Transverse colon (tissue), 4 donors: ENCODE results near the gene MRPS18B. TPM values are rescaled to one million over a fixed set of nuclear protein-coding genes. Genes with fewer than 3 reads are reported as not detected.

Source experiments
- DNase-seq: peaks from one replicate; pipeline ENCODE4 v3.0.0-alpha.2; 2019
- H3K27ac ChIP-seq, 4 donors: fragments of 200-600 bp; sonication (generic); 2 replicates each; pipeline ENCODE4 v1.5.1; 2016 to 2018; ENCODE audit warnings: inconsistent platforms in 4 of 4
- H3K27me3 ChIP-seq: fragments of 200-600 bp; sonication (generic); 2 replicates; pipeline ENCODE4 v1.5.1; 2017; ENCODE audit warnings: inconsistent platforms
- H3K36me3 ChIP-seq, 4 donors: fragments of 200-600 bp; sonication (generic); 2 replicates each; pipeline ENCODE4 v1.5.1; 2017 to 2019; ENCODE audit warnings: inconsistent platforms in 4 of 4
- H3K4me1 ChIP-seq, 4 donors: fragments of 200-600 bp; sonication (generic); 2 replicates each; pipeline ENCODE4 v1.5.1; 2017 to 2020; ENCODE audit warnings: inconsistent platforms in 4 of 4
- H3K4me3 ChIP-seq, 4 donors: fragments of 200-600 bp; sonication (generic); 1 replicate in 1 of 4; 2 replicates in 3 of 4; pipeline versions ENCODE4 v1.5.1 to v1.6.1; 2017 to 2019; ENCODE audit warnings: inconsistent platforms in 4 of 4
- H3K9me3 ChIP-seq, 2 donors: fragments of 200-600 bp; sonication (generic); 2 replicates each; pipeline ENCODE4 v1.5.1; 2017 to 2019; ENCODE audit warnings: inconsistent platforms in 2 of 2
- EP300 ChIP-seq: sonication (generic); formaldehyde crosslinking; IDR thresholded peaks from one replicate; pipeline ENCODE4 v1.6.1; 2017; ENCODE audit warnings: antibody characterized with exemption, low read depth
- POLR2A ChIP-seq: fragments of 450-650 bp; IDR thresholded peaks from one replicate; pipeline ENCODE4 v1.6.1; 2016; ENCODE audit warnings: antibody characterized with exemption, mild to moderate bottlenecking, moderate library complexity
- POLR2AphosphoS5 ChIP-seq, 3 donors: sonication (generic); formaldehyde crosslinking; IDR thresholded peaks; one replicate each; pipeline ENCODE4 v1.6.1; 2016; ENCODE audit warnings: antibody characterized with exemption in 3 of 3
- WGBS, 2 donors: methylation state at CpG; one replicate each; pipeline ENCODE4 v1.1.5; 2018; ENCODE audit warnings: low coverage in 1 of 2; 5-methylcytosine and 5-hydroxymethylcytosine counted together
- in situ Hi-C, 4 donors: fragments of 200-750 bp; cut with MboI; loops; one replicate each; pipeline versions ENCODE4 v1.15.0 to v1.15.1; 2017; ENCODE audit warnings: low sequenced_read_pairs in 3 of 4, low pct_ligation_motif_present in 1 of 4, low pct_unique_long_range_greater_than_20kb in 1 of 4
- intact Hi-C: fragments of 100-400 bp; cut with DNase I; formaldehyde crosslinking; loops from one replicate; pipeline ENCODE4 v1.15.1; 2023; ENCODE audit warnings: low total_unique reads
- total RNA-seq, 4 donors: library from RNA; depleted of rRNA; stranded (reverse); fragments of >200 nt; gene quantifications; one replicate each; pipeline ENCODE4 v1.1.0, GENCODE V29; 2016
- TF ChIP-seq, protein P1 (sequence below), 5 experiments: fragments of 200-600 bp in 3 of 5; fragments of 450-650 bp in 2 of 5; sonication (generic) in 3 of 5; IDR thresholded peaks; 1 replicate in 2 of 5; 2 replicates in 3 of 5; pipeline ENCODE4 v1.5.1; 2016 to 2017; ENCODE audit warnings: antibody characterized with exemption in 5 of 5, inconsistent platforms in 3 of 5, mild to moderate bottlenecking in 2 of 5, moderate library complexity in 1 of 5

MRPS18B gene
- total RNA-seq, 4 donors from 2014 or later: 6.0 to 61.9 (median 39.4) TPM

DNA sequence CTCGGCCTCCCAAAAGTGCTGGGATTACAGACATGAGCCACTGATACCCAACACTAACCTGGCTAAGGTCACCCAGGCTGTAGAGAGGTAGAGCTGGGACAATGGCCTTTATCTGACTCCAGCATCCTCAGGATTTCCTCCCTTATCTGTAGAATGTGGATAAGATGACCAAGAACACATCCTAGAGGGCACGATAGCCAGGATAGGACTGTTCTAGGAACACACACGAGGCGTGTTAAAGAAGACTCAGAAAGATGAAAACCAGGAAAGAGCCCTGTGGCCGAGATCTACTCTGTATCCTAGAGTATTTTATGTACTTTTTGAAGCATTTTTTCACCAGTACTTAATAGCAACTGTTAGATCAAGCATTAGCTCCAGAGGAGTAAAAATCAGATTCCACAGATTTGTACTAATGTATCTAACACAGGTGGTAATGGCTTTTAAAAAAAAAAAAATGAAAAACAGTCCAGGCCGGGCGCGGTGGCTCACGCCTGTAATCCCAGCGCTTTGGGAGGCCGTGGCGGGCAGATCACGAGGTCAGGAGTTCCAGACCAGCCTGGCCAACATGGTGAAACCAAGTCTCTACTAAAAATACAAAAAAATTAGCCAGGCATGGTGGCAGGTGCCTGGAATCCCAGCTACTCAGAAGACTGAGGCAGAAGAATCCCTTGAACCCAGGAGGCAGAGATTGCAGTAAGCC is 17.9 kb upstream of the MRPS18B start:
- intact Hi-C loops: no loop called here
- in situ Hi-C loops: loop anchor here in 1 of 4 donors (5.0 kb wide), 1 partner anchor 117 kb away; no protein-coding TSS in a partner anchor
- H3K36me3 ChIP-seq: peaks cover 0 to 38% (median 16%) of the 10 kb centered on the region in 4 donors
- H3K9me3 ChIP-seq: no peaks in the 10 kb centered on the region
- no peak overlapping the region for H3K4me3 ChIP-seq
- DNase-seq: no peak
- H3K27ac ChIP-seq: no peak overlapping the region
- TF ChIP-seq EP300 (no peak), POLR2AphosphoS5 (IDR thresholded peaks at IDR 0.05) (peak in 1 of 3 donors; percentile 9), POLR2A (no peak)
- TF ChIP-seq, protein P1, sequence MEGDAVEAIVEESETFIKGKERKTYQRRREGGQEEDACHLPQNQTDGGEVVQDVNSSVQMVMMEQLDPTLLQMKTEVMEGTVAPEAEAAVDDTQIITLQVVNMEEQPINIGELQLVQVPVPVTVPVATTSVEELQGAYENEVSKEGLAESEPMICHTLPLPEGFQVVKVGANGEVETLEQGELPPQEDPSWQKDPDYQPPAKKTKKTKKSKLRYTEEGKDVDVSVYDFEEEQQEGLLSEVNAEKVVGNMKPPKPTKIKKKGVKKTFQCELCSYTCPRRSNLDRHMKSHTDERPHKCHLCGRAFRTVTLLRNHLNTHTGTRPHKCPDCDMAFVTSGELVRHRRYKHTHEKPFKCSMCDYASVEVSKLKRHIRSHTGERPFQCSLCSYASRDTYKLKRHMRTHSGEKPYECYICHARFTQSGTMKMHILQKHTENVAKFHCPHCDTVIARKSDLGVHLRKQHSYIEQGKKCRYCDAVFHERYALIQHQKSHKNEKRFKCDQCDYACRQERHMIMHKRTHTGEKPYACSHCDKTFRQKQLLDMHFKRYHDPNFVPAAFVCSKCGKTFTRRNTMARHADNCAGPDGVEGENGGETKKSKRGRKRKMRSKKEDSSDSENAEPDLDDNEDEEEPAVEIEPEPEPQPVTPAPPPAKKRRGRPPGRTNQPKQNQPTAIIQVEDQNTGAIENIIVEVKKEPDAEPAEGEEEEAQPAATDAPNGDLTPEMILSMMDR (IDR thresholded peaks at IDR 0.05): no peak
- WGBS, 2 donors: 63 to 84% methylated on average over 4 to 13 of the region's 13 CpGs
- no peaks in the 10 kb centered on the region for H3K4me1 ChIP-seq
- H3K27me3 ChIP-seq: no peaks in the 10 kb centered on the region

DNA sequence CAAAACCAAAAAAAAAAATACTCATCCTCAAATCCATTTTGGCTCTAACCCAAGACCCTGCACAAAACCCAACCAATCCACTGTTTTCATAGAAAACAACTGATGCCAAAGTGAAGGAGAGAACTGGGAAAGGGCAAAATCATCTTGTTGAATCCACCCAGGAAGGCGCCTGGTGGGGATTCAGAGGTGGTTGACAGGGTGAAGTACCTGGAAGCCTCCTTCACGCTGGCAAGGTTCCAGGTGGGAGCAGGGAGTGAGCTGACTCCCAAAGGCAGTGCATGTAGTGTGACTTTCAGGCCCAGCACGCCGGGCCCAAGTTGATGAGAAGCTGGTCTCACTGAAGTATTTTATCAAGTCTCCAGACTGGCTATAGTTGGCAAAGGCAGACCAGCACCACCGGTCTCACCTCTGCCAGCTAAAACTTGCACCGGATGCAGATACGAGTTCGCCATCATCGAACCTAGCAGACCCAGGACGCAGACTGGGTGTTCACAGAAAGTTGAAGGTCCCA is 17.1 kb upstream of the MRPS18B start:
- DNase-seq: no peak
- Histone ChIP-seq H3K9me3 (no peaks in the 10 kb centered on the region), H3K27me3 (no peaks in the 10 kb centered on the region), H3K27ac (no peak overlapping the region), H3K4me3 (no peak overlapping the region), H3K4me1 (no peaks in the 10 kb centered on the region), H3K36me3 (peaks cover 0 to 46% (median 22%) of the 10 kb centered on the region in 4 donors)
- intact Hi-C loops (no loop called here), in situ Hi-C loops (no loop called here)
- TF ChIP-seq EP300 (no peak), POLR2AphosphoS5 (IDR thresholded peaks at IDR 0.05) (peak in 1 of 3 donors; percentile 9), POLR2A (peak; percentile 9)
- WGBS, 2 donors: 85% methylated on average over 10 of the region's 10 CpGs; no CpG with 5 or more reads in 1 of the 2 donors

DNA sequence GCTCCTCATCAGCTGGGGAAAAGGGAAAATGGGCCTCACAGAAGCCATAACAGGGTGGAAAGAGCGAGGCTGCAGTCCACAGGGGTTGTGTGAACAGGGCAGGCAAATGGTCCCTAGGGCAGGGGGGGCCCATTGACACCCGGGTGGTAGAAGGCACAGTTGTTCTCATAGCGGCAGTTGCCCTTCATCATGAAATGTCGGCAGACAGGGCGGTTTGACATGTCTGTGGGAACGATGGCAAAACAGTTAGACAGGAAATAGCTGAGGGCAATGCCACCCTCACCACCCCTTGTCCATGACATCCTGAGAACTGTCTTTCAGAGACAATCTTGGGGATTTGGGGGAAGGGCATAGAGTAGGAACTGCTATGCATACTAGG is 16.2 kb upstream of the MRPS18B start:
- no peaks in the 10 kb centered on the region for H3K4me1 ChIP-seq
- no peak overlapping the region for H3K4me3 ChIP-seq
- no peak for DNase-seq
- peaks cover 0 to 55% (median 26%) of the 10 kb centered on the region in 4 donors for H3K36me3 ChIP-seq
- no peaks in the 10 kb centered on the region for H3K27me3 ChIP-seq
- in situ Hi-C loops (no loop called here), intact Hi-C loops (no loop called here)
- 69% methylated on average over 6 of the region's 6 CpGs; no CpG with 5 or more reads in 1 of the 2 donors for WGBS, 2 donors
- H3K9me3 ChIP-seq: no peaks in the 10 kb centered on the region
- TF ChIP-seq POLR2AphosphoS5 (IDR thresholded peaks at IDR 0.05) (no peak), POLR2A (no peak), EP300 (no peak)
- TF ChIP-seq, protein P1 (IDR thresholded peaks at IDR 0.05): no peak
- H3K27ac ChIP-seq: no peak overlapping the region

DNA sequence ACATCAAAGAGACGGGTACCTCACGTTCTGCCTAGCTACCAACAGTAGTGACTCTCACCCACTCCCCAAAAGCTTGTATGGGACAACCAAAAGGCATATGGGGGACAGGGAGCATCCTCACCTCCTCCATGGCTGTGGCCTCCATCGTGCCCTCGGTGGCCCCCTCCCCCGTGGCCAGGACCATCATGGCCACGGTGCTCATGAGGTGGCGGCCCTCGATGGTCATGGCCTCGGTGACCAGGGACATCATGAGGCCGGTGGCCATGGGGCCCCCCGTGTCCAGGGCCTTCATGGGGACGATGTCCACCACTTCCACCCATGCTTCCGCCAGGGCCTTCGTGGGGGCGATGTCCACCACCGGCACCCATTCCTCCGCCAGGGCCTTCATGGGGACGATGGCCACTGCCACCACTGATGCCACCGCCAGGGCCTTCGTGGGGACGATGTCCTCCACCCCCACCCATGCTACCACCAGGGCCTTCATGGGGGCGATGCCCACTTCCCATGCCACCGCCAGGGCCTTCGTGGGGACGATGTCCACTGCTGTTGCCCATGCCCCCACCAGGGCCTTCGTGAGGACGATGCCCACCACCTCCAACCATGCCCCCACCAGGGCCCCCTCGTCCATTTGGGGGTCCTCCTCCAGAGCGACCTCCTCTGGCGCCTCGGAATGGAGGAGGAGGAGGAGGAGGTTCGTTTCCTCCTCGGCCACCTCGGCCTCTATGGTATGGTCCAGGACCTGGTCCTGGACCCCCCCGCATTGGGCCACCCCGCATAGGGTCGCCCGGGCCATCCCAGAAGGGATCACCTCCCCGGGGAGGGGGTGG is 15.6 kb upstream of the MRPS18B start:
- WGBS, 2 donors: 89% methylated on average over 3 to 36 of the region's 39 CpGs
- intact Hi-C loops: no loop called here

DNA sequence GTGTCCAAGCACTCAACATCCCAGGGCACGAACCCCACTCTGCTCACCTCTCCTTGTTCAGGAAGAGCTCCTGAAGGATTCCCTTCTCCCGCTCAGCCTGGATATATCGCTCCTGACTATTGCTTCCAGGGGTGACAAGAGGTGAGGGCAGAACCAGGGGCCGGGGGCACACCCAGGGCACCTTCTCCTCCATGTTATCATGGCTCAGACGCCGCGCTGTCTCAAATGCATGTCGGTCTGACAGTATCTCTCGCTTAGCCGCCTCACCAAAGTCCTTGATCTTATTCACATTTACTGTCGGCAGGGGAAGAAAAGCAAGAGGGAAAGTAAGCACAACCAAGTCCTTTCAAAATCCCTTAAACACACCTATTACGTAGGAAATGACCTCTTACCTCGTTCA is 13.7 kb upstream of the MRPS18B start:
- in situ Hi-C loops: no loop called here

More for the DNA sequence above, 15.6 kb upstream of the MRPS18B start:
- no peaks in the 10 kb centered on the region for H3K4me1 ChIP-seq
- H3K4me3 ChIP-seq: no peak overlapping the region
- H3K27ac ChIP-seq: no peak overlapping the region
- DNase-seq: no peak
- peaks cover 0 to 61% (median 30%) of the 10 kb centered on the region in 4 donors for H3K36me3 ChIP-seq
- in situ Hi-C loops: no loop called here
- H3K9me3 ChIP-seq: no peaks in the 10 kb centered on the region
- H3K27me3 ChIP-seq: no peaks in the 10 kb centered on the region
- TF ChIP-seq POLR2A (no peak), POLR2AphosphoS5 (IDR thresholded peaks at IDR 0.05) (peak in 2 of 3 donors; percentile 6 to 51)

More for the DNA sequence above, 13.7 kb upstream of the MRPS18B start:
- no peaks in the 10 kb centered on the region for H3K27me3 ChIP-seq
- H3K4me3 ChIP-seq: no peak overlapping the region
- H3K36me3 ChIP-seq: peaks cover 0 to 78% (median 40%) of the 10 kb centered on the region in 4 donors
- intact Hi-C loops: no loop called here
- no peaks in the 10 kb centered on the region for H3K9me3 ChIP-seq
- WGBS, 2 donors: 79 to 95% methylated on average over 2 to 13 of the region's 13 CpGs
- H3K4me1 ChIP-seq: no peaks in the 10 kb centered on the region
- no peak for DNase-seq
- H3K27ac ChIP-seq: no peak overlapping the region
- TF ChIP-seq, protein P1 (IDR thresholded peaks at IDR 0.05): no peak
- TF ChIP-seq POLR2A (no peak), EP300 (no peak), POLR2AphosphoS5 (IDR thresholded peaks at IDR 0.05) (no peak)
